Measurements from ENCODE around the gene HOXC12.

Gene HOXC12

DNA sequence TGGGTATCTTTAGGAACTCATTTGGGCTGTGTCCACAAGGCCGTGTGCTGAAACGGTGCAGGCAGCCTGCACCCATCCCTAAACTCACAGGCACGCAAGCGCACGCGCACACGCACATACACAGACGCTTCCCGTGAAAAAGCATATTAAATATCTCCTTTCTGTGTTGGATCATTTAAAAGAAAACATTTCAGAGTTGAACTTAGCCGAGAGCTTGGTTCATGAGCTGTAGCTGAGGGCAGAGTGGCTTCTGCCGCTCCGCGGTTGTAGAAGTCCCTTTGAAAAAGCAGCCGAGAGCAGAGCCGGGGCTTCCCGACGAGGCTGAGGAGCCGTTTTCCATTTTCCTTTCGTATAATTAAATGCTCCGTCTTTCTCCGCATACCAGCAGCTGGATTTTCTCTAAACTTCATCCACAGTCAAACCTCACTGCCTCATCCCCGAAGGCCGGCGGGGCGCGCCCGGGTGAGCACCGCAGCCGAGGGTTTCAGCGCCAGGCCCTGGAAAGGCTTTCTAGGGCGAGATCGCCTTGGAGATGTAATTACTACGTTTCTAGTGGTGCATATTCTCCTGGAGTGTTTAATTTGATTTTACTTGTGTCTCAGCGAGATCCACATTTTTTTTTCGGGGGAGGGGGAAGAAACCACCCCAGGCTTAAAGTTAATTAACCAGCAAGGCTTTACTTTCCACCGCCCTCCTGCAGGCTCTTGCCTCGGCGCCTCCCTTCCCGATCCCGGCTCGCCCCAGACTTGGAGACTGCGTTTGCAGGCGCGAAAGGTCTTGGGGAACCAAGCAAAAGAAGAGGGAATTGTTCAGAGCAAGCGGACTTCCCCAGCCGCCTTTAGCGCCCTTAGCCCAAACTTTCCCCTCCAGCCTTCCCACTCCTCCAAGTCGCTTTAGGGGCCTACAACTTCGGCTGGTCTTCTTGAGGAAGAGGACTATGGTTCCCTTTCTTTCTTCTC, 19.0 kb upstream of the HOXC12 start:
- peak; percentile 33 for DNase-seq (ENCODE audit: low spot score)
- in situ Hi-C loops (cut with MboI; ENCODE audit: low sequenced_read_pairs, unreplicated experiment): no loop called here
- TF ChIP-seq, protein P1, sequence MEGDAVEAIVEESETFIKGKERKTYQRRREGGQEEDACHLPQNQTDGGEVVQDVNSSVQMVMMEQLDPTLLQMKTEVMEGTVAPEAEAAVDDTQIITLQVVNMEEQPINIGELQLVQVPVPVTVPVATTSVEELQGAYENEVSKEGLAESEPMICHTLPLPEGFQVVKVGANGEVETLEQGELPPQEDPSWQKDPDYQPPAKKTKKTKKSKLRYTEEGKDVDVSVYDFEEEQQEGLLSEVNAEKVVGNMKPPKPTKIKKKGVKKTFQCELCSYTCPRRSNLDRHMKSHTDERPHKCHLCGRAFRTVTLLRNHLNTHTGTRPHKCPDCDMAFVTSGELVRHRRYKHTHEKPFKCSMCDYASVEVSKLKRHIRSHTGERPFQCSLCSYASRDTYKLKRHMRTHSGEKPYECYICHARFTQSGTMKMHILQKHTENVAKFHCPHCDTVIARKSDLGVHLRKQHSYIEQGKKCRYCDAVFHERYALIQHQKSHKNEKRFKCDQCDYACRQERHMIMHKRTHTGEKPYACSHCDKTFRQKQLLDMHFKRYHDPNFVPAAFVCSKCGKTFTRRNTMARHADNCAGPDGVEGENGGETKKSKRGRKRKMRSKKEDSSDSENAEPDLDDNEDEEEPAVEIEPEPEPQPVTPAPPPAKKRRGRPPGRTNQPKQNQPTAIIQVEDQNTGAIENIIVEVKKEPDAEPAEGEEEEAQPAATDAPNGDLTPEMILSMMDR (IDR thresholded peaks at IDR 0.05; ENCODE audit: borderline replicate concordance, control extremely low read depth, extremely low read depth, insufficient read depth, missing control alignments): no peak

GRCh38 chr12:53937099-53937498, 17.6 kb upstream of the HOXC12 start:
- in situ Hi-C loops (cut with MboI; ENCODE audit: low sequenced_read_pairs, unreplicated experiment): no loop called here
- DNase-seq (ENCODE audit: low spot score): peak; percentile 21
- TF ChIP-seq, protein P1 (IDR thresholded peaks at IDR 0.05; ENCODE audit: borderline replicate concordance, control extremely low read depth, extremely low read depth, insufficient read depth, missing control alignments): no peak

- peak; percentile 17 for DNase-seq (ENCODE audit: low spot score)
- TF ChIP-seq, protein P1 (IDR thresholded peaks at IDR 0.05; ENCODE audit: borderline replicate concordance, control extremely low read depth, extremely low read depth, insufficient read depth, missing control alignments): no peak
- in situ Hi-C loops (cut with MboI; ENCODE audit: low sequenced_read_pairs, unreplicated experiment): no loop called here
Observed at GRCh38 chr12:53937596-53938325, 16.9 kb upstream of the HOXC12 start.

GRCh38 chr12:53938326-53939140, 16.2 kb upstream of the HOXC12 start, which contains the start of gene HOXC13:
HOXC13 (plus strand) TSS chr12:53938831; CDS start chr12:53938907, 76 bp downstream.
- in situ Hi-C loops (cut with MboI; ENCODE audit: low sequenced_read_pairs, unreplicated experiment): no loop called here
- DNase-seq (ENCODE audit: low spot score): peak; percentile 55
- TF ChIP-seq, protein P1 (IDR thresholded peaks at IDR 0.05; ENCODE audit: borderline replicate concordance, control extremely low read depth, extremely low read depth, insufficient read depth, missing control alignments): no peak

DNA sequence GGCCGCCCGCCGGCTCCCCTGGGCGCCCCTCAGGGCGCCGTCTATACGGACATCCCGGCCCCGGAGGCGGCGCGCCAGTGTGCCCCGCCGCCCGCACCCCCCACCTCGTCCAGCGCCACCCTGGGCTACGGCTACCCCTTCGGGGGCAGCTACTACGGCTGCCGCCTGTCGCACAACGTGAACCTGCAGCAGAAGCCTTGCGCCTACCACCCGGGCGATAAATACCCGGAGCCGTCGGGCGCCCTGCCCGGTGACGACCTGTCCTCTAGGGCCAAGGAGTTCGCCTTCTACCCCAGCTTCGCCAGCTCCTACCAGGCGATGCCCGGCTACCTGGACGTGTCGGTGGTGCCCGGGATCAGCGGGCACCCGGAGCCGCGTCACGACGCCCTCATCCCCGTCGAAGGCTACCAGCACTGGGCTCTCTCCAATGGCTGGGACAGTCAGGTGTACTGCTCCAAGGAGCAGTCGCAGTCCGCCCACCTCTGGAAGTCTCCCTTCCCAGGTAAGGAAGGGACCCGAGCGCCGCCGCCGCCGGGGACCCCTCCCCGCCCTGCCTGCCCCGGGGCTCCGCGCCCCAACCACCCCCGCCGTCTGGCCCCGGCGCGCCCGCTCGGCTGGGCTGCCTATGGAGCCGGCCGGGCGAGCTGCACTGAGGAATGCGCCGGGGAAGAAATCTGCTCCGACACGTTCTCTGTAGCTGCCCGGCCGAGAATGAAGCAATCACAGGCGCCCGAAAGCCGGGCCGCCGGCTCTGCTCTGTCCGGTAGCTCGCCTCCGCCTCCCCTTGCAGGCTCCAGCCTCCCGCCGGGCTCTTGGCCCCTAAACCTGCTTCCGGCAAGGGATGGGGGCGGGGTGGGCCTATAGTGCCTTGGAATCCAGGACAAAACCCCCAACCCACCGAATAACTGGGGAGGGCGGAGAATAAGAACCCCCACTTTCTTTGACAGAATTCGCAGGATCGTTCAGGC, 15.3 kb upstream of the HOXC12 start:
- peak; percentile 27 for DNase-seq (ENCODE audit: low spot score)
- TF ChIP-seq, protein P1 (IDR thresholded peaks at IDR 0.05; ENCODE audit: borderline replicate concordance, control extremely low read depth, extremely low read depth, insufficient read depth, missing control alignments): no peak
- in situ Hi-C loops (cut with MboI; ENCODE audit: low sequenced_read_pairs, unreplicated experiment): no loop called here
